NCI-H2081 treated with DMSO at 0.1 percent for 48 hours (cell line): ENCODE measurements around the gene EYA3.

Experiments
- DNase-seq: peaks from one replicate; lab custom pipeline; 2025; lab: John Stamatoyannopoulos, UW

Gene EYA3

DNA sequence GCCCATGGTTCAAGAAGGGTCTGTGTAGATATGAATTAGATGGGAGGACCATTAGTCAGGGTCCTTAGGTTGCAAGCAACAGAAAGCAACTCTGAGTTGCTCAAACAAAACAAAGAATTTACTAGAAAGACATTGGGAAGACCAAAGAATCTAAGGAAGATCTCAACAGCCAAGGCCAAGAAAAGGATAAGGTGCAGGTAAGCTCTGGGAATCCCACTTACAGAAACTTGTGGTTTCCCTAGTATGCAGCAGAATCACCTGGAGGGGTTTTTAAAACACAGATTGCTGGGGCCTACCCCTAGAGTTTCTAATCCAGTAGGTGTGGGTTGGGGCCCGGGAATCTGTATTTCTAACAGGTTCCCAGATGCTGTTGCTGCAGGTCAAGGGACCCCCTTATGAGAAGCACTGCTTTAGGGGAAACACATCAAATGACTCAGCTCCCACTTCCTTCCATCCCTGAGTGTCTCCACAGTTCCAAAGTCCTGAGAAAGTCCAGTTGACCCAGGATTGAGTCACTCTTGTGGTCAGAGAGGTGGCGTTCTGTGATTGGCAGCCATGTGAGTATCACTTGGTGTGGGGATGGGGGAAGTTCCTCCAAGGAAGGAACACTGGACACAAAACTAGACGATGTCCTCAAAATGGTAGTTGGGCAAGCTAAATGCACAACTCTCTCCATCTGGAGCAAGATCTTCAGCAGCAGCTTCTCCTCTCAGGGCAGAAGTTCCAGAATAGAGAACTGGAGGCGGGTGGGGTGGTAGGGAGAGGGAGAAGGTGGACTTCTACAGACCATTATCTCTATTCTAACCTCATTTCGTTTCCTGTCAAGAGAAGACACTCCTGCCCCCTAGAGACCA, 24.2 kb upstream of the EYA3 start:
- DNase-seq, result no peak

GRCh38 chr1:28111157-28111556, 22.7 kb upstream of the EYA3 start:
- no peak for DNase-seq

DNA sequence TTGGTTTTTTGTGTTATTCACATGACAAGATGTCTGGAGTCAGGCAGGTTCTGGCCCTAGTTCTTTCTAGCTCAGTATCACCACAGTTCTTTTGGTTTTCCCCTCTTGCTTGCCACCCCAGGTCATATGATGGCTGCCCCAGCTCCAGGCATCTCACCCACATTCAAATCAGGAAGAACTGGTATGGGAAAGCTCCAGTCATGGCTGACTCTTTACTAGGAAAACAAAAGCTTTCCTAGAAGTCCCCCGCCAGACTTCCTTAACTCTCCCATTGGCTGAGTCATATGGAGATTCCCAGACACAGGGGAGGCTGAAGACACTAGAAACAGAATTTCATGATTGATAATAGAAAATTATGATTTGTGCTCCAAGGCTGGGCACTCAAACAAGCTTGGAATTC, 22.1 kb upstream of the EYA3 start:
- no peak for DNase-seq

DNA sequence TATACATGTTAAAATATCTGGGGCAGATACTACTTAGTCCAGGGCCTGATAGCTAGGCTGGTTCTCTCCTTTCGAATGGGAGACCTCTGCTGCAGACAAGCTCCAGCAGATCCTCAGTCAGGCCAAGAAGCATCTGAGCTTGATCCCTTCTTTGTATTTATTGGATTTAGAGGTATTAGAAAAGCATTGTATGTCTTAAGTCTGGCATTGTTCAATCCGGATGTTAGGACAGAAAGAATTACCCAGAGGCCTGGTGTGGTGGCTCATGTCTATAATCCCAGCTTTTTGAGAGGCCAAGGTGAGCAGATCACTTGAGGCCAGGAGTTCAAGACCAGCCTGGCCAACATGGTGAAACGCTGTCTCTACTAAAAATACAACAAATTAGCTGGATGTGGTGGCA, 21.2 kb upstream of the EYA3 start:
- DNase-seq, result no peak

- no peak for DNase-seq
Observed at GRCh38 chr1:28108001-28108400, 19.6 kb upstream of the EYA3 start.

DNA sequence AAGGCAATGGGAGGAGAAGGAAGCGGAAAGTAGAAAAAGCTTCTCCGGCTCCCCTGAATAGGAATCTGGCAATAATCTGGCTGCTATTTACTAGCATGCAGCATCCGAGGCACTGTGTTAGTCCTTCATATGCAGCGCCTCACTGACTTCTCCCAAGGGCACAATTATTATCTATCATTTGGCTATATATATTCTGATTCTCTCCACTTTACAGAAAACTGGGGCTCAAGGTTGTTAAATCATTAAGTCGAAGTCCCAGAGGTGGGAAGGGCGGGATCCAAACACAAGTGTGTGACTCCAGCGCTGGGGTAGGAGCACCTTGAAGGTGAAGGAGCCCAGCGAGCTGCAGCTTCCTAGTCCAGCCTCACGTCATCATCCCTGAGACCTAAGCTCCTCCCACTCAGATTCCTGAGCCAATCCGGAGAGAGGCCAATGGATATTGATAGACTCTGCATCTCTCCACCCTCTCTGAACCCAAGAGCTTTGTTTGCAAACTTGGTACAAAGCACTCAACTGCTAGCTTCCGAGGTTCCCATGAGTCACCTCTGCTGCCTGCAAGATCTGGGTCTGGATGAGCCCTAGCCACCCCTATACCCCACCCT, 16.6 kb upstream of the EYA3 start:
- no peak for DNase-seq

- DNase-seq, result no peak
Observed at GRCh38 chr1:28102189-28102588, 13.8 kb upstream of the EYA3 start.

DNA sequence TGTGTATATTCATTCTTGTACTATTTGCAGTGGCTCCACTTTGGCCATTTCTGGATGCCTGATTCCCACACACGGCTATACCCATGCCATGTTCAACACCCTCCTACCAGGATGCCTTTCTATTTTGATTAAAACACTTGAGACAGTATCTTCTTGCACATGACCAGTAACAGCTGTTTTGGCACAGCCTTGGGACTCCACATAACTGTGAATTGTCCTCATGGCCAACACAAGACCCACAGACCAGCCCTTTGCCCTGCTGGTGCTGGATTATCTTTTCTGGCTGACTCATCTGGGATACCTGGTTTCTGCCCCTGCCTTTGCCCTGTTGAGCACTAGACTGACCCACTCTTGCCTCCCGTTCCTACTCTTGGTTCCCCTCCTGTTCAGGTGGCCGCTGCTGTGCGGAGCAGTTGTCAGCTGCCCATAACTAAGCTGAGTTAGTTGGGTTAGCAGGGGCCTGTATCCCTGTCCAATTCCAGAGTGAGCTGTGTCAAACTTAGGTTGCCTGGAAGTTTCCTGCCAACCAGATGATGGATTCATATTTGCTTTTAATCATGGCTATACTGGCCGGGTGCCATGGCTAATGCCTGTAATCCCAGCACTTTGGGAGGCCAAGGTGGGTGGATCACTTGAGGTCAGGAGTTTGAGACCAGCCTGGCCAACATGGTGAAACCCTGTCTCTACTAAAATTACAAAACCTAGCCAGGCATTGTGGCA, 10.8 kb upstream of the EYA3 start:
- DNase-seq, result no peak

DNA sequence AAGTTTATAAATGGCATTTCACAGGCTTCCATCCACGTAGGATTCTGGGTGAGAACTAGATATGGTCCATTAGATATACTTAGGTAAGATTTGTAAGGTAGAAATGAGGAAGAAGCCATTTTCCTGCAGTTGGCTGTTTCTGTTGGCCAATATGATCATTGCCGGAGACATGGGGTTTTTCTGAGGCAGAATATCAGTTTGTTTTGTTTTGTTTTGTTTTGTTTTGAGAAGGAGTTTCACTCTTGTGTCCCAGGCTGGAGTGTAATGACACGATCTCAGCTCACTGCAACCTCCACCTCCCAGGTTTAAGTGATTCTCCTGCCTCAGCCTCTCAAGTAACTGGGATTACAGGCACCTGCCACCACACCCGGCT, 8.7 kb upstream of the EYA3 start:
- DNase-seq, result no peak

DNA sequence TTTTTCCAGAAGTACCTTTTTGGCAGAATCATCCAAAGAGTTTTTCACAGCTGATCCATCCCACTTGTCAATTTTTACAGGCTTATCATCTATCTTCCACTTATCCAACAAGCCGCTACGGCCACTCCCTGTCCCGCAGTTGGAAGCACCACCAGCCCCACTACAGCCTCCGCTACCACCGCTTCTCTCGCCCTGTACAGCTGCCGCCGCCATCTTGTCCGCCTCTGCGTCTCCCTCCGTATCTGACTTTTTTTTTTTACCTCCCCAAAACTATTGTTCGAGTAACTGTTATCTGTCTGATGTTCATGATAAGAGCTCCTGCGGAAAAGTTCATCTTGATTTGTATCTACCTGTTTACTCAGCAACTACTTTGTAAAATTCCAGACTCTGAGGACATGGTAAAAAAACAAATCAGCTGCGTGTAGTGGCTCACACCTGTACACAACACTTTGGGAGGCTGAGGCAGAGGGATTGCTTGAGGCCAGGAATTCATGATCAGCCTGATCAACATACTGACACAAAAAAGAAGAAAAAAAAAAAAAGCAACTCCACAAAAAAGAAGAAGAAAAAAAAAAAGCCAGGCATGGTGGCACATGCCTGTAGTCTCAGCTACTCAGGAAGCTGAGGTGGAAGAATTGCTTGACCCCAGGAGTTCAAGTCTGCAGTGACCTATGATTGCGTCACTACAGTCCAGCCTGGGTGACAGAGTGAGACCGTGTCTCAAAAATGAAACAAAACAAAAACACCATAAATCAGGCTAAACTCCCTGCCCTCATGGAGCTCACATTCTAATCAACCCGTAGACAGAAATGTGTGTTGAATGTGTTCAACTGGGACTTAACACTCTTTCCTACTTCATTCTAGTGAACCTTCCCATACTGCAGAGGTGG, 8.0 kb upstream of the EYA3 start:
- DNase-seq, result no peak

DNA sequence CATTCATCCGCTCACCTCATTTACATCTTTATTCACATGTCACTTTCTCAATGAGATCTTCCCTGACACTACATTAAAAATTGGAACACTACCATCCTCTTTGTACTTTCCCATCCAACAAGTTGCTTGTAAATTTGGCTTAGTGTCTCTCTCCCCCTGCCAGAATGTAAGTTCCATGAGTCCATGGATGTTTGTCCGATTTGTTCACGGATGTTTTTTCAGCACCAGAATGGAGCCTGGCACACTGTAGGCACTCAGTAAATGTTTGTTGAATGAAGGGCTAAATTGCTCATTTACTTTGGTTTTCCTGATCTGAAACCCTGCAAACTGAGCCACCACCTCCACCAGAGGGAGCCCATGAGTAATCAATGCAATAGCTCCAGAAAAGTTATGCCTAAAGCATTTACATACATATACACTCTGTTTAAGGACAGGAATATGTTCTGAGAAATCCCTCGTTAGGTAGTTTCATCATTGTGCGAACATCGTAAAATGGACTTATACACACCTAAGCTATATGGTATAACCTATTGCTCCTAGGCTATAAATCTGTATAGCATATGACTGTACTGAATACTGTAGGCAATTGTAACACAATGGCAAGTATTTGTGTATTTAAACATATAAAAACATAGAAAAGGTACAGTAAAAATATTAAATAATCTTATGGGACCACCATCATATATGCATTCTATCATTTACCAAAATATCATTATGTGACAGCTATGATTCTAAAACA, 2.8 kb upstream of the EYA3 start:
- DNase-seq, result no peak

GRCh38 chr1:28087614-28088167, 719 bp downstream of the EYA3 start:
- DNase-seq, result no peak

DNA sequence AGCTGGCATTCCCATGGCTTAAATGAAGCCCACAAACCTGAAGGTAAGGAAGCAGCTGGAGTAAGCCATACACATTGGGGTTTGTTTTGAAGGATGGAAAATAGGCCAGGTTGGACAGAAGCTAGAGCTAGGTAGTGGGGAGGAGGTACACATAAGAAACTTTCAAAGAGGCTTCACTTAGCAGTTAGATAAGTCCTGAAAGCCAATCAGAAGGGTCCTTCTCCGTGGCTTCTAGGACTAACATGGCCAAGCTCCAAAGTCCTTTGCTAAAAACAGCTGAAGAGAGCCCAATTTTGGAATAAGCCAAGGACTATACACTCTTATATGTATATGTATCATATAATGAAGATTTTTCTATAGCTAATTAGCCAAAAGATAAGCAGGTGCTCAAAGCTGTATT, 1.8 kb downstream of the EYA3 start:
- DNase-seq, result no peak

GRCh38 chr1:28085129-28085528, 3.3 kb downstream of the EYA3 start:
- DNase-seq, result no peak

DNA sequence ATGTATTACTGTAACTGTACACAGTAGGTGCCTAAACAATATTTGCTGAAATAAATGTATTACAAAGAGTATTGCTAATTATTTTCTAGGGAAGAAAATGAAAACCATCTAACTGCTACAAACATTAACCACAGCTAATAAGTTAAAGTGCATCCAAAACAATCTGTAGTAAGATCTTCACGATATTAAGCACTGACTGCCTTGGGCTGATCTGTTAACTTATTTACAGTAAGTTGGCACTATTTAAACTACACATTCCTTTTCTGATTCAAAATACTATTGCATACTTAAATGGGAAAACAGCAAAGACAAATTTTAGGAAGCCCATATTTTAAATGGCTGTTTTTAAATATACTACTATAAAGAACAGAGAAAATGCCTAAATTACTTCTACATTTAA, 4.5 kb downstream of the EYA3 start:
- DNase-seq, result no peak

DNA sequence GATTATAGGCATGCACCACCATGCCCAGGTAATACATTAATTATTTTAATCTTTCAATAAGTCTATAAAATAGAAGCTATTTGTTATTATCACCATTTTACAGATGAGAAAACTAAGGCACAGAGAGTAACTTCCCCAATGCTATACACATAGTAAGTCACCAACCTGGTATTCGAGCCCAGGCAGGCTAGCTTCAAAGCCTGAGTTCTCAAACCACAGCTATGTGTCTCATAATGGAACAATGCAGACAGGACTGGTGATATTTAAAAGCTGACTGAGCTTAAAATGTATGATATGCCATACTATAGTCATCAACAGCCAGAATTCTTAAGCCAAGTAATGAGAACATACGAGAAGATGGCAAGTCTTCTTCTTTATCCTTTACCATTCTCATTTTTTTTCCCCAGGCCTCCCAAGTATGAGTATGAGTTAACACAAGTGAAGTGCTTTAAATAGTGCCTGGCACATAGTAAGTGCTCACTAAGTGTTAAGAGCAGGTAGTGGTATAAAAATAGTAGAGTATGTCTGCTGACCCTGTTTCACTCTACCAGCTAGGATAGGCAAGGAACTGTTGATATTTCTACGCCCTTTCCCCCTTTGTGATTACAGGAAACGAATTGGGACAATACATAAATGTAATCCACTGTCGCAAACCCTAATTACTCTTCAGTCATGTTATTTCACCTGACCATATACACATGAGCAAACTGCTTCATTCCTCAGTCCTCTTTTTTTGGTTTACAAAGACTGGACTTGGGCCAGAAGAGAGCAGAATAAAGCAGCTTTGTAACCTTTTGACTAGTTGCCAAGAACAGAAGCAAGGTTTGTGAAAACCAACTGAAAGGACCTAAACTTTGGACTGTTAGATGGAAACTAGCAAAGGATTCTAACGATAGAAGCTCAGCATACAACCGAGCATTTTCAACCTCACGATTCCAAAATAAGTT, 9.5 kb downstream of the EYA3 start:
- DNase-seq, result no peak

DNA sequence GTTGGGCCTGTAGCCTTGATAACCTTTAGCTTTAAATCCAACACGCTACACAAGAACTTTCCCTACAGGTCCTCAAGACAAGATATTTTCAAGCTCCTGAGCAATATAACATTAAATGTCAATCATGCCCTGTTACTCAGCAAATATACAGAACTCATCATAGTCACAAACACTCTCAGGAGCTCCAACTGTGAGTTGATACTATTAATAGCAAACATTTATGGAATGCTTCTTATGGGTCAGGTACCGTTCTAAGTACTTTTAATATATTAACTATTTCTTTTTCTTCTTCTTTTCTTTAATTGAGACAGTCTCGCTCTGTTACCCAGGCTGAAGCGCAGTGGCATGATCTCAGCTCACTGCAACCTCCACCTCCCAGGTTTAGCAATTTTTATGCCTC, 10.1 kb downstream of the EYA3 start:
- DNase-seq, result no peak

GRCh38 chr1:28074892-28075511, 13.4 kb downstream of the EYA3 start:
- DNase-seq, result no peak

GRCh38 chr1:28073867-28074266, 14.5 kb downstream of the EYA3 start:
- DNase-seq, result no peak

DNA sequence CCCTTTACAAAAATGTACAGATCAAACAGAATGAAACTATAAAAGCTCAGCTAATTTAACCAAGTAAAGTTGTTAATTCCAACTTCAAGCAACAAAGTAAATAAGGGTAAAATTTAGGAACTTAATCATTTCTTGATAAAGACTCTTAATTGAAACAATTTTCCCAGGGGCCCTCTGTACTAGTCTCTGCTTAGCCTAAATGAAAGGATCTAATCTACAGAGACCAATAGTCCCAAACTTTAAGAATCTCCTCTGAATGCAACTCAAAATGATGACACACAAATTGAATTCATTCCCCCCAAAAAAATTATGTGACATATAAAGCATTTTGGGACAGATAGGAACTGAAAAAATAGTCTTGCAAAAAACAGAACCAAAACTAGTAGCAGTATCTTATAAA, 16.6 kb downstream of the EYA3 start:
- no peak for DNase-seq
